Neural progenitor cell (in vitro differentiated cells): Measurements from ENCODE around the gene FUNDC2.

Source experiments
- EZH2 ChIP-seq: fragments of 200-600 bp; sonication (generic); IDR thresholded peaks from 2 replicates; pipeline ENCODE4 v1.6.1; 2017; ENCODE audit warnings: antibody characterized with exemption, mild to moderate bottlenecking, moderate library complexity
- EZH2phosphoT487 ChIP-seq: fragments of 200-600 bp; sonication (generic); IDR thresholded peaks from 2 replicates; pipeline ENCODE4 v1.6.1; 2017; ENCODE audit warnings: antibody characterized with exemption
- TF ChIP-seq, protein P1 (sequence below): fragments of 200-600 bp; sonication (generic); IDR thresholded peaks from 2 replicates; pipeline ENCODE4 v1.5.1; 2017; ENCODE audit warnings: antibody characterized with exemption, mild to moderate bottlenecking

DNA sequence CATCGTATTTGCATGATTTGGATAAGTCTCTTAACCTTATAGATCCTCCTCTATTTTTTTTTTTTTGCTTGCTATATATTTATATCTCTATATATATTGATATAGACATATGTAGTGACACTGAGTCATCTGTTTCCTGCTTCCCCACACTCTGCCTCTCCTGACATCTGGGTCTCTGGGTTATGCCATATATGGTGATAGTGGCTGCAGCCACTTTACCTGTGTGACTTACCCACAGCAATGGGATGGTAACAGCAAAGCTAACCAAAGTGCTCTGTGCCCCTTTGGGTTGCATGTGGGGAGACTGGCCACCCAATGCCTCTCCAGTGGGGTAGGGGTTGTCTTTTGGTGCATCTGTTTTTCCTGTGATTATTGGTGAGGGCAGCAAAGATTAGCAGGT is 29.8 kb downstream of the FUNDC2 start:
- TF ChIP-seq, protein P1, sequence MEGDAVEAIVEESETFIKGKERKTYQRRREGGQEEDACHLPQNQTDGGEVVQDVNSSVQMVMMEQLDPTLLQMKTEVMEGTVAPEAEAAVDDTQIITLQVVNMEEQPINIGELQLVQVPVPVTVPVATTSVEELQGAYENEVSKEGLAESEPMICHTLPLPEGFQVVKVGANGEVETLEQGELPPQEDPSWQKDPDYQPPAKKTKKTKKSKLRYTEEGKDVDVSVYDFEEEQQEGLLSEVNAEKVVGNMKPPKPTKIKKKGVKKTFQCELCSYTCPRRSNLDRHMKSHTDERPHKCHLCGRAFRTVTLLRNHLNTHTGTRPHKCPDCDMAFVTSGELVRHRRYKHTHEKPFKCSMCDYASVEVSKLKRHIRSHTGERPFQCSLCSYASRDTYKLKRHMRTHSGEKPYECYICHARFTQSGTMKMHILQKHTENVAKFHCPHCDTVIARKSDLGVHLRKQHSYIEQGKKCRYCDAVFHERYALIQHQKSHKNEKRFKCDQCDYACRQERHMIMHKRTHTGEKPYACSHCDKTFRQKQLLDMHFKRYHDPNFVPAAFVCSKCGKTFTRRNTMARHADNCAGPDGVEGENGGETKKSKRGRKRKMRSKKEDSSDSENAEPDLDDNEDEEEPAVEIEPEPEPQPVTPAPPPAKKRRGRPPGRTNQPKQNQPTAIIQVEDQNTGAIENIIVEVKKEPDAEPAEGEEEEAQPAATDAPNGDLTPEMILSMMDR: no peak
- TF ChIP-seq EZH2: no peak
- no peak for TF ChIP-seq EZH2phosphoT487
